Gastrocnemius medialis (tissue), 4 donors: ENCODE measurements around the gene IL12RB1. TPM values are rescaled to one million over a fixed set of nuclear protein-coding genes. Genes with fewer than 3 reads are reported as not detected.

Experiments
- ATAC-seq, 2 donors: fragments of 150-250 bp; one replicate each; pipeline ENCODE4 v1.9.1; 2016
- DNase-seq, 2 donors: peaks; one replicate each; pipeline ENCODE4 v3.0.0-alpha.2; 2019
- H3K27ac ChIP-seq, 4 donors: fragments of 200-600 bp; sonication (generic); 1 replicate in 1 of 4; 2 replicates in 3 of 4; pipeline ENCODE4 v1.5.1; 2016 to 2018; ENCODE audit warnings: mild to moderate bottlenecking in 2 of 4, moderate library complexity in 1 of 4
- H3K27me3 ChIP-seq, 3 donors: fragments of 200-600 bp; sonication (generic) in 2 of 3; 1 replicate in 1 of 3; 2 replicates in 2 of 3; pipeline versions ENCODE4 v1.5.1 to v1.6.0; 2016 to 2019; ENCODE audit warnings: mild to moderate bottlenecking in 1 of 3, moderate library complexity in 1 of 3
- H3K36me3 ChIP-seq, 2 donors: fragments of 200-600 bp; sonication (generic) in 1 of 2; one replicate each; pipeline ENCODE4 v1.5.1; 2017 to 2018
- H3K4me1 ChIP-seq, 2 donors: fragments of 200-600 bp; sonication (generic) in 1 of 2; one replicate each; pipeline ENCODE4 v1.5.1; 2016 to 2017; ENCODE audit warnings: mild to moderate bottlenecking in 2 of 2
- H3K4me3 ChIP-seq, 4 donors: fragments of 200-600 bp; sonication (generic) in 3 of 4; 1 replicate in 1 of 4; 2 replicates in 3 of 4; pipeline ENCODE4 v1.5.1; 2016 to 2019; ENCODE audit warnings: mild to moderate bottlenecking in 2 of 4
- H3K9me3 ChIP-seq, 3 donors: fragments of 200-600 bp; sonication (generic) in 2 of 3; 1 replicate in 1 of 3; 2 replicates in 2 of 3; pipeline ENCODE4 v1.5.1; 2016 to 2019
- CTCF ChIP-seq, 5 experiments: fragments of 450-650 bp in 3 of 5; fragments of 200-600 bp in 2 of 5; sonication (generic) in 2 of 5; IDR thresholded peaks in 4 of 5; conservative IDR thresholded peaks in 1 of 5; 1 replicate in 4 of 5; 2 replicates in 1 of 5; pipeline ENCODE4 v1.5.1; 2016 to 2019; ENCODE audit warnings: antibody characterized with exemption in 5 of 5, mild to moderate bottlenecking in 3 of 5, moderate library complexity in 3 of 5
- POLR2A ChIP-seq, 2 donors: fragments of 450-650 bp; IDR thresholded peaks; one replicate each; pipeline ENCODE4 v1.6.1; 2017; ENCODE audit warnings: antibody characterized with exemption in 2 of 2, mild to moderate bottlenecking in 2 of 2, moderate library complexity in 2 of 2
- in situ Hi-C, 4 donors: fragments of 200-750 bp; cut with MboI; loops; one replicate each; pipeline versions ENCODE4 v1.15.0 to v1.8.0; 2017; ENCODE audit warnings: low sequenced_read_pairs in 4 of 4
- intact Hi-C: fragments of 100-400 bp; cut with DNase I; formaldehyde crosslinking; loops from one replicate; pipeline ENCODE4 v1.15.1; 2023; ENCODE audit warnings: low total_unique reads
- total RNA-seq, 4 donors: library from RNA; depleted of rRNA; stranded (reverse); fragments of >200 nt; gene quantifications; one replicate each; pipeline versions ENCODE4 v1.1.0 to v1.2.3, GENCODE V29; 2016

The IL12RB1 gene
- total RNA-seq, 4 donors from 2014 or later = 0.16 to 0.20 TPM; not detected in 2

- intact Hi-C loops = no loop called here
- no peak for DNase-seq
- Histone ChIP-seq H3K9me3 (no peaks in the 10 kb centered on the region), H3K27ac (peak overlapping the region in 2 of 4 donors; percentile 27 to 37), H3K36me3 (no peaks in the 10 kb centered on the region), H3K4me3 (no peak overlapping the region), H3K27me3 (no peaks in the 10 kb centered on the region), H3K4me1 (peaks cover 4 to 6% of the 10 kb centered on the region in 2 donors)
- TF ChIP-seq CTCF (IDR thresholded peaks at IDR 0.05 in 4 of 5, conservative IDR thresholded peaks at IDR 0.05 in 1 of 5) = no peak
- TF ChIP-seq POLR2A (IDR thresholded peaks at IDR 0.05) = no peak
- in situ Hi-C loops = no loop called here
- no peak for ATAC-seq
These were observed 36.4 kb upstream of the IL12RB1 start for GRCh38 chr19:18122860-18123795.

GRCh38 chr19:18122424-18122823 lies 35.7 kb upstream of the IL12RB1 start:
- Histone ChIP-seq H3K36me3 (no peaks in the 10 kb centered on the region), H3K27ac (no peak overlapping the region), H3K4me3 (no peak overlapping the region), H3K4me1 (peaks cover 7 to 8% of the 10 kb centered on the region in 2 donors), H3K27me3 (no peaks in the 10 kb centered on the region), H3K9me3 (no peaks in the 10 kb centered on the region)
- DNase-seq (no peak), ATAC-seq (no peak)
- in situ Hi-C loops (no loop called here), intact Hi-C loops (no loop called here)
- no peak for TF ChIP-seq POLR2A (IDR thresholded peaks at IDR 0.05)

GRCh38 chr19:18121166-18121565 lies 34.4 kb upstream of the IL12RB1 start:
- Histone ChIP-seq H3K36me3 (no peaks in the 10 kb centered on the region), H3K4me3 (no peak overlapping the region), H3K27me3 (no peaks in the 10 kb centered on the region), H3K9me3 (no peaks in the 10 kb centered on the region), H3K27ac (no peak overlapping the region), H3K4me1 (peaks cover 10 to 12% of the 10 kb centered on the region in 2 donors)
- ATAC-seq = no peak
- intact Hi-C loops = no loop called here
- no peak for TF ChIP-seq POLR2A (IDR thresholded peaks at IDR 0.05)
- no peak for TF ChIP-seq CTCF (IDR thresholded peaks at IDR 0.05 in 4 of 5, conservative IDR thresholded peaks at IDR 0.05 in 1 of 5)
- no peak for DNase-seq
- in situ Hi-C loops = no loop called here

GRCh38 chr19:18120127-18120526 lies 33.4 kb upstream of the IL12RB1 start:
- in situ Hi-C loops = no loop called here
- TF ChIP-seq CTCF (IDR thresholded peaks at IDR 0.05 in 4 of 5, conservative IDR thresholded peaks at IDR 0.05 in 1 of 5) = no peak
- no peak for TF ChIP-seq POLR2A (IDR thresholded peaks at IDR 0.05)
- H3K27ac ChIP-seq = no peak overlapping the region

GRCh38 chr19:18119717-18120105 lies 33.0 kb upstream of the IL12RB1 start:
- Histone ChIP-seq H3K27ac (no peak overlapping the region), H3K9me3 (no peaks in the 10 kb centered on the region), H3K36me3 (no peaks in the 10 kb centered on the region), H3K4me3 (no peak overlapping the region), H3K4me1 (peaks cover 10 to 12% of the 10 kb centered on the region in 2 donors), H3K27me3 (no peaks in the 10 kb centered on the region)
- in situ Hi-C loops (loop anchor here in 3 of 4 donors (10.0 kb wide), 2 partner anchors 45 to 135 kb away; a partner anchor contains a TSS), intact Hi-C loops (loop anchor here (5.0 kb wide), 1 partner anchor 33 kb away; the partner anchor contains the start of gene PIK3R2)
- ATAC-seq = no peak
- no peak for TF ChIP-seq POLR2A (IDR thresholded peaks at IDR 0.05)
- TF ChIP-seq CTCF (IDR thresholded peaks at IDR 0.05 in 4 of 5, conservative IDR thresholded peaks at IDR 0.05 in 1 of 5) = no peak
- DNase-seq = no peak

More at GRCh38 chr19:18120127-18120526, 33.4 kb upstream of the IL12RB1 start:
- Histone ChIP-seq H3K27me3 (no peaks in the 10 kb centered on the region), H3K4me1 (peaks cover 10 to 12% of the 10 kb centered on the region in 2 donors), H3K4me3 (no peak overlapping the region), H3K9me3 (no peaks in the 10 kb centered on the region), H3K36me3 (no peaks in the 10 kb centered on the region)
- ATAC-seq = no peak
- DNase-seq = no peak
- intact Hi-C loops = no loop called here
